Pancreas (tissue), 10 donors: Measurements from ENCODE around the gene LRRC26. TPM values are rescaled to one million over a fixed set of nuclear protein-coding genes. Genes with fewer than 3 reads are reported as not detected.
"Not testable (repeated sequence)": the region's sequence is repeated elsewhere in the genome, so short reads cannot be mapped to it uniquely, and the experiment has no call there.

ENCODE experiments used
- ATAC-seq, 4 donors: fragments of 200-7000 bp; cut with Tn5 transposase; one replicate each; pipeline versions ENCODE4 v1.8.0 to v1.9.1; 2020; ENCODE audit warnings: mild to moderate bottlenecking in 4 of 4, moderate library complexity in 4 of 4
- DNase-seq, 6 donors: peaks; one replicate each; pipeline ENCODE4 v3.0.0-alpha.2; 2020
- FAIRE-seq: peaks from 2 replicates; lab custom pipeline; 2012; peaks lifted over from hg19 to GRCh38; lab: Jason Lieb, UNC
- H3K27ac ChIP-seq, 4 donors: fragments of 200-600 bp; sonication (generic); 1 replicate in 3 of 4; 2 replicates in 1 of 4; pipeline versions ENCODE4 v1.5.0 to v1.8.0; 2020
- H3K27me3 ChIP-seq, 4 donors: fragments of 200-600 bp; one replicate each; pipeline ENCODE4 v1.8.0; 2021
- H3K36me3 ChIP-seq, 3 donors: fragments of 200-600 bp; sonication (generic) in 1 of 3; one replicate each; pipeline versions ENCODE4 v1.5.0 to v1.8.0; 2020 to 2021
- H3K4me1 ChIP-seq, 3 donors: fragments of 200-600 bp; one replicate each; pipeline ENCODE4 v1.8.0; 2021
- H3K4me3 ChIP-seq, 4 donors: fragments of 200-600 bp; sonication (generic) in 2 of 4; one replicate each; pipeline versions ENCODE4 v1.5.0 to v1.8.0; 2020 to 2021
- H3K9me3 ChIP-seq, 4 donors: fragments of 200-600 bp; one replicate each; pipeline ENCODE4 v1.8.0; 2021
- CTCF ChIP-seq, 4 donors: fragments of 200-600 bp; sonication (generic) in 3 of 4; IDR thresholded peaks; one replicate each; pipeline versions ENCODE4 v1.5.0 to v1.8.0; 2021; ENCODE audit warnings: antibody characterized with exemption in 4 of 4
- WGBS, 2 donors: extraction: QIAGEN DNeasy Blood & Tissue Kit; methylation state at CpG; one replicate each; pipeline ENCODE4 v1.1.7; 2013; 5-methylcytosine and 5-hydroxymethylcytosine counted together
- intact Hi-C, 3 donors: fragments of 100-400 bp; cut with DNase I; formaldehyde crosslinking; loops; one replicate each; pipeline versions ENCODE4 v1.11.1 to v1.14.2; 2022
- polyA plus RNA-seq, 2 donors: library from polyadenylated mRNA; stranded (reverse); fragments of 200-250 nt; gene quantifications; one replicate each; pipeline ENCODE4 v1.2.3, GENCODE V29; 2013
- total RNA-seq, 6 donors: library from RNA; stranded (reverse); fragmentation: NEBNext Ultra II Directional in 4 of 6; extraction: Animal tissue kit (Norgen Biotek cat#: 25700) in 4 of 6; gene quantifications; one replicate each; pipeline versions ENCODE4 v1.2.1 to v1.2.4, GENCODE V29; 2021 to 2023
- donor health status: healthy with polysubstance abuse.
- donor health status: DM: no; HTN: no; CAD: no; lungs with moderate emphysema.
- donor health status: DM: no; HTN: no; CAD: no.
- donor health status: control.
- donor health status: control.
- donor health status: Bipolar disorder and iron deficiency.
- donor health status: DM: yes; HTN: yes; CAD: no.
- donor health status: DM: no; HTN: no; CAD: no.
- donor health status: DM: no; HTN: no; CAD: no.
- donor health status: DM: yes; HTN: yes; CAD: no.

The LRRC26 gene
- total and polyA plus RNA-seq, 8 donors, result 0.28 to 0.90 (median 0.49) TPM; not detected in 2

GRCh38 chr9:137138058-137138721 lies 31.7 kb downstream of the LRRC26 start:
- no peak for FAIRE-seq
- Histone ChIP-seq H3K27me3 (peaks cover 0 to 7% (median 4%) of the 10 kb centered on the region in 4 donors), H3K27ac (no peak overlapping the region), H3K9me3 (no peaks in the 10 kb centered on the region), H3K36me3 (no peaks in the 10 kb centered on the region), H3K4me1 (peaks cover 0 to 3% (median 0%) of the 10 kb centered on the region in 3 donors), H3K4me3 (no peak overlapping the region)
- 9 to 10% methylated on average over 19 to 25 of the region's 25 CpGs for WGBS, 2 donors
- DNase-seq, result peak in 1 of 6 donors; percentile 59
- ATAC-seq, result no peak
- no peak for TF ChIP-seq CTCF (IDR thresholded peaks at IDR 0.05)
- intact Hi-C loops, result no loop called here

- DNase-seq (peak in 1 of 6 donors; percentile 29), ATAC-seq (no peak), FAIRE-seq (no peak)
- H3K4me3 ChIP-seq, result no peak overlapping the region
- peaks cover 0 to 7% (median 4%) of the 10 kb centered on the region in 4 donors for H3K27me3 ChIP-seq
- intact Hi-C loops, result no loop called here
- H3K27ac ChIP-seq, result no peak overlapping the region
- no peaks in the 10 kb centered on the region for H3K36me3 ChIP-seq
- no peak for TF ChIP-seq CTCF (IDR thresholded peaks at IDR 0.05)
- H3K9me3 ChIP-seq, result no peaks in the 10 kb centered on the region
- H3K4me1 ChIP-seq, result peaks cover 0 to 3% (median 0%) of the 10 kb centered on the region in 3 donors
- 59 to 70% methylated on average over 22 to 23 of the region's 23 CpGs for WGBS, 2 donors
Observed at GRCh38 chr9:137136881-137137607, 32.8 kb downstream of the LRRC26 start.

GRCh38 chr9:137136261-137136880 lies 33.5 kb downstream of the LRRC26 start:
- intact Hi-C loops, result no loop called here
- Histone ChIP-seq H3K27me3 (peaks cover 0 to 7% (median 4%) of the 10 kb centered on the region in 4 donors), H3K9me3 (no peaks in the 10 kb centered on the region), H3K4me3 (no peak overlapping the region), H3K27ac (no peak overlapping the region), H3K36me3 (no peaks in the 10 kb centered on the region), H3K4me1 (peaks cover 0 to 3% (median 0%) of the 10 kb centered on the region in 3 donors)
- ATAC-seq (no peak), DNase-seq (peak in 1 of 6 donors; percentile 72), FAIRE-seq (no peak)
- 24 to 27% methylated on average over 27 of the region's 27 CpGs for WGBS, 2 donors
- TF ChIP-seq CTCF (IDR thresholded peaks at IDR 0.05), result no peak

- 67 to 70% methylated on average over 9 of the region's 9 CpGs for WGBS, 2 donors
- DNase-seq, H3K27me3 ChIP-seq, FAIRE-seq, intact Hi-C loops, H3K9me3 ChIP-seq, H3K27ac ChIP-seq, ATAC-seq, H3K4me1 ChIP-seq, H3K4me3 ChIP-seq, H3K36me3 ChIP-seq: not testable (repeated sequence)
Observed at GRCh38 chr9:137135154-137135553, 34.7 kb downstream of the LRRC26 start.

GRCh38 chr9:137134191-137134590 lies 35.7 kb downstream of the LRRC26 start:
- 74 to 77% methylated on average over 4 of the region's 4 CpGs for WGBS, 2 donors
- Histone ChIP-seq H3K4me3 (no peak overlapping the region), H3K27me3 (peaks cover 0 to 7% (median 2%) of the 10 kb centered on the region in 4 donors), H3K27ac (no peak overlapping the region), H3K36me3 (no peaks in the 10 kb centered on the region), H3K4me1 (peaks cover 0 to 3% (median 0%) of the 10 kb centered on the region in 3 donors), H3K9me3 (no peaks in the 10 kb centered on the region)
- ATAC-seq (no peak), FAIRE-seq (no peak), DNase-seq (no peak)
- no peak for TF ChIP-seq CTCF (IDR thresholded peaks at IDR 0.05)
- intact Hi-C loops, result no loop called here
